Astrocyte (in vitro differentiated cells and primary cell): ENCODE measurements around the gene USP11. TPM values are rescaled to one million over a fixed set of nuclear protein-coding genes. Genes with fewer than 3 reads are reported as not detected.

ENCODE experiments used
- DNase-seq: peaks from one replicate; pipeline ENCODE4 v3.0.0-alpha.2; 2010; ENCODE audit warnings: low read depth
- FAIRE-seq: peaks from 2 replicates; lab custom pipeline; 2011; peaks lifted over from hg19 to GRCh38; lab: Jason Lieb, UNC
- H2AFZ ChIP-seq: 2 replicates; pipeline ENCODE4 v1.6.0; 2012; ENCODE audit warnings: low read depth, low read length, inconsistent platforms
- H3K27ac ChIP-seq: 2 replicates; pipeline ENCODE4 v1.5.1; 2011; ENCODE audit warnings: low read depth, low read length, inconsistent platforms
- H3K27me3 ChIP-seq: 2 replicates; pipeline ENCODE4 v1.6.0; 2011; ENCODE audit warnings: low read length, inconsistent platforms; ENCODE audit not compliant: insufficient read depth
- H3K36me3 ChIP-seq: 2 replicates; pipeline ENCODE4 v1.5.1; 2011; ENCODE audit warnings: low read length, inconsistent platforms; ENCODE audit not compliant: insufficient read depth
- H3K4me1 ChIP-seq: 2 replicates; pipeline ENCODE4 v1.5.1; 2011; ENCODE audit warnings: low read length, inconsistent platforms; ENCODE audit not compliant: insufficient read depth
- H3K4me2 ChIP-seq: 2 replicates; pipeline ENCODE4 v1.6.0; 2012; ENCODE audit warnings: low read length, inconsistent platforms
- H3K4me3 ChIP-seq: 2 replicates; pipeline ENCODE4 v1.5.1; 2011; ENCODE audit warnings: low read depth, mild to moderate bottlenecking, low read length, inconsistent platforms; ENCODE audit not compliant: insufficient read depth
- H3K79me2 ChIP-seq: 2 replicates; pipeline ENCODE4 v1.6.0; 2012; ENCODE audit warnings: mild to moderate bottlenecking, low read length, inconsistent platforms; ENCODE audit not compliant: insufficient read depth
- H3K9ac ChIP-seq: 2 replicates; pipeline ENCODE4 v1.6.0; 2012; ENCODE audit warnings: mild to moderate bottlenecking, low read length, inconsistent platforms
- H3K9me3 ChIP-seq: 2 replicates; pipeline ENCODE4 v1.5.1; 2012; ENCODE audit warnings: low read depth, mild to moderate bottlenecking, low read length, inconsistent platforms; ENCODE audit not compliant: insufficient read depth
- H4K20me1 ChIP-seq: 2 replicates; pipeline ENCODE4 v1.6.0; 2012; ENCODE audit warnings: low read length, inconsistent platforms; ENCODE audit not compliant: insufficient read depth
- H3K27ac Mint-ChIP-seq: one replicate; pipeline ENCODE4 v1.8.0; 2021; ENCODE audit warnings: mild to moderate bottlenecking, mixed read lengths; ENCODE audit not compliant: unreplicated experiment
- H3K27me3 Mint-ChIP-seq: one replicate; pipeline ENCODE4 v1.8.0; 2021; ENCODE audit warnings: low read depth, mixed read lengths; ENCODE audit not compliant: unreplicated experiment
- H3K36me3 Mint-ChIP-seq: one replicate; pipeline ENCODE4 v1.8.0; 2021; ENCODE audit warnings: low read depth, mixed read lengths; ENCODE audit not compliant: unreplicated experiment
- H3K4me1 Mint-ChIP-seq: one replicate; pipeline ENCODE4 v1.8.0; 2021; ENCODE audit warnings: low read depth, mixed read lengths; ENCODE audit not compliant: unreplicated experiment
- H3K4me3 Mint-ChIP-seq: one replicate; pipeline ENCODE4 v1.8.0; 2021; ENCODE audit warnings: mild to moderate bottlenecking, moderate library complexity, mixed read lengths; ENCODE audit not compliant: unreplicated experiment
- H3K9me3 Mint-ChIP-seq: one replicate; pipeline ENCODE4 v1.8.0; 2021; ENCODE audit warnings: mild to moderate bottlenecking, mixed read lengths; ENCODE audit not compliant: unreplicated experiment
- EZH2 ChIP-seq: IDR thresholded peaks from 2 replicates; pipeline ENCODE4 v1.6.1; 2012; ENCODE audit warnings: mild to moderate bottlenecking, low read length, inconsistent platforms; ENCODE audit not compliant: insufficient read depth
- total RNA-seq: library from RNA; stranded (reverse); gene quantifications from 2 replicates; pipeline ENCODE4 v1.2.1, GENCODE V29; 2021
- TF ChIP-seq, protein P1 (sequence below): IDR thresholded peaks from 2 replicates; pipeline ENCODE4 v1.5.1; 2011; ENCODE audit warnings: low read depth, mild to moderate bottlenecking, inconsistent platforms, low read length, moderate library complexity; ENCODE audit not compliant: insufficient read depth

Gene USP11
- total RNA-seq, 1 donor from 2014 or later, result 75.7 TPM

DNA sequence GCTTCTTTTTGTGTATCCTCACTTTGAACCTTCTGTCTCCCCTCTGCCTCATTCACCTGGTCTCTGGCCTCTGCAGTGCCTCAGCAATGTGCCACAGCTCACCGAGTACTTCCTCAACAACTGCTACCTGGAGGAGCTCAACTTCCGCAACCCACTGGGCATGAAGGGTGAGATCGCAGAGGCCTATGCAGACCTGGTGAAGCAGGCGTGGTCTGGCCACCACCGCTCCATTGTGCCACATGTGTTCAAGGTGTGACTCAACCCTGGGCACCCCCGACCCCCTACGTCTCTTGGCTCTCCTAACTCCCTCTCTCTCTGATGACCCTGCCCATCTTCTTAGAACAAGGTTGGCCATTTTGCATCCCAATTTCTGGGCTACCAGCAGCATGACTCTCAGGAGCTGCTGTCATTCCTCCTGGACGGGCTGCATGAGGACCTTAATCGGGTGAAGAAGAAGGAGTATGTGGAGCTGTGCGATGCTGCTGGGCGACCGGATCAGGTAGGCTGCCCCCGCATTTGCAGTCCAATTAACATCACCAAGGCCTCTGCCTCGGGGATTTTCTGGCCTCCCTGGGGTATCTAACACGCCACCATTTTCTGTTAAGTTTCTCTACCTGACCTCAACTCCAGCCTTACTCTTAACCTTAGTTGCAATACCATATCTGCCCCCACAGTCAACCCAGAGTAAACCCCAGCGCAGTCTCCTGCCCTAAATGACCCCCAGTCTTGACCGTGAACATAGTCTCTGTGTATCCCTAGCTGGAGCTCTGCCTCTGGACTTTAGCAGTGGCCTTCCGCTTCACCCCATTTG, 8.6 kb downstream of the USP11 start:
- TF ChIP-seq, protein P1, sequence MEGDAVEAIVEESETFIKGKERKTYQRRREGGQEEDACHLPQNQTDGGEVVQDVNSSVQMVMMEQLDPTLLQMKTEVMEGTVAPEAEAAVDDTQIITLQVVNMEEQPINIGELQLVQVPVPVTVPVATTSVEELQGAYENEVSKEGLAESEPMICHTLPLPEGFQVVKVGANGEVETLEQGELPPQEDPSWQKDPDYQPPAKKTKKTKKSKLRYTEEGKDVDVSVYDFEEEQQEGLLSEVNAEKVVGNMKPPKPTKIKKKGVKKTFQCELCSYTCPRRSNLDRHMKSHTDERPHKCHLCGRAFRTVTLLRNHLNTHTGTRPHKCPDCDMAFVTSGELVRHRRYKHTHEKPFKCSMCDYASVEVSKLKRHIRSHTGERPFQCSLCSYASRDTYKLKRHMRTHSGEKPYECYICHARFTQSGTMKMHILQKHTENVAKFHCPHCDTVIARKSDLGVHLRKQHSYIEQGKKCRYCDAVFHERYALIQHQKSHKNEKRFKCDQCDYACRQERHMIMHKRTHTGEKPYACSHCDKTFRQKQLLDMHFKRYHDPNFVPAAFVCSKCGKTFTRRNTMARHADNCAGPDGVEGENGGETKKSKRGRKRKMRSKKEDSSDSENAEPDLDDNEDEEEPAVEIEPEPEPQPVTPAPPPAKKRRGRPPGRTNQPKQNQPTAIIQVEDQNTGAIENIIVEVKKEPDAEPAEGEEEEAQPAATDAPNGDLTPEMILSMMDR, result no peak
- no peak for TF ChIP-seq EZH2
- Mint-ChIP-seq H3K27ac (no peak overlapping the region), H3K4me1 (peaks cover 2% of the 10 kb centered on the region), H3K27me3 (no peaks in the 10 kb centered on the region), H3K9me3 (no peaks in the 10 kb centered on the region), H3K4me3 (no peak overlapping the region), H3K36me3 (peaks cover 18% of the 10 kb centered on the region)
- H3K27me3 ChIP-seq, result no peaks in the 10 kb centered on the region
- peaks cover 35% of the 10 kb centered on the region for H3K79me2 ChIP-seq
- H3K36me3 ChIP-seq, result peaks cover 12% of the 10 kb centered on the region
- DNase-seq (no peak), FAIRE-seq (peak; percentile 86)
- H3K4me2 ChIP-seq, result no peak overlapping the region
- H3K9ac ChIP-seq, result no peak overlapping the region
- H4K20me1 ChIP-seq, result peaks cover 18% of the 10 kb centered on the region
- no peaks in the 10 kb centered on the region for H3K4me1 ChIP-seq
- no peaks in the 10 kb centered on the region for H3K9me3 ChIP-seq
- H3K27ac ChIP-seq, result no peak overlapping the region
- no peak overlapping the region for H3K4me3 ChIP-seq
- H2AFZ ChIP-seq, result no peak overlapping the region

DNA sequence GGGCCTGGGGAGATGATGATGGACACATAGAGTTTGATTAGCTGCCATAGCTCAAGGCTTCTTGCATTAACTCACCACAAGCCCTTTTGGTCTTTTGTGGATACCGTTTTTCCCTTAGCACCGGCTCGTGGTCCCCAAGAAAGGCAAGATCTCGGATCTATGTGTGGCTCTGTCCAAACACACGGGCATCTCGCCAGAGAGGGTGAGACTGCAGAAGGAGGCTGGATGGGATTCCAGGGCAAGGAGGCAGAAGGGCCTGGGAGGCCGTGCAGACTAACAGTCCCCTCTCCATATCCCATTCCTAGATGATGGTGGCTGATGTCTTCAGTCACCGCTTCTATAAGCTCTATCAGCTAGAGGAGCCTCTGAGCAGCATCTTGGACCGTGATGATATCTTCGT, 9.5 kb downstream of the USP11 start:
- Histone ChIP-seq H3K27ac (no peak overlapping the region), H4K20me1 (peaks cover 11% of the 10 kb centered on the region), H3K79me2 (peaks cover 26% of the 10 kb centered on the region), H3K36me3 (peaks cover 12% of the 10 kb centered on the region), H3K4me3 (no peak overlapping the region), H3K4me2 (no peak overlapping the region), H2AFZ (no peak overlapping the region), H3K9ac (no peak overlapping the region), H3K27me3 (no peaks in the 10 kb centered on the region), H3K9me3 (no peaks in the 10 kb centered on the region), H3K4me1 (peaks cover under 1% of the 10 kb centered on the region)
- DNase-seq (no peak), FAIRE-seq (no peak)
- H3K4me1 Mint-ChIP-seq, result peaks cover 2% of the 10 kb centered on the region
- no peaks in the 10 kb centered on the region for H3K9me3 Mint-ChIP-seq
- peaks cover 18% of the 10 kb centered on the region for H3K36me3 Mint-ChIP-seq
- no peak overlapping the region for H3K4me3 Mint-ChIP-seq
- no peaks in the 10 kb centered on the region for H3K27me3 Mint-ChIP-seq
- TF ChIP-seq, protein P1, result no peak
- no peak for TF ChIP-seq EZH2
- H3K27ac Mint-ChIP-seq, result no peak overlapping the region

DNA sequence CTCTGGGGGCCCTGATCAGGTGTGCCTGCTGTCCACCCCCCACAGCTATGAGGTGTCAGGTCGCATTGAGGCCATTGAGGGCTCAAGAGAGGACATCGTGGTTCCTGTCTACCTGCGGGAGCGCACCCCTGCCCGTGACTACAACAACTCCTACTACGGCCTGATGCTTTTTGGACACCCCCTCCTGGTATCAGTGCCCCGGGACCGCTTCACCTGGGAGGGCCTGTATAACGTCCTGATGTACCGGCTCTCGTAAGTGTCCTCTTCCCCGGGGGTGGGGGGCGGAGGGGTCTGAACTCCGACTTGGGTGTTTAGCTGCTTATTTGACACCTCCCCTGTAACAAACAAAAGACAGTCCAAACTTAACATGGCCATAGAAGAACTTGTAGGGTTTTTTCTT, 10.5 kb downstream of the USP11 start:
- H3K4me2 ChIP-seq, result no peak overlapping the region
- no peak for FAIRE-seq
- no peak overlapping the region for H2AFZ ChIP-seq
- Mint-ChIP-seq H3K27me3 (no peaks in the 10 kb centered on the region), H3K27ac (no peak overlapping the region), H3K4me3 (no peak overlapping the region), H3K36me3 (peaks cover 18% of the 10 kb centered on the region), H3K9me3 (no peaks in the 10 kb centered on the region), H3K4me1 (peaks cover 2% of the 10 kb centered on the region)
- H3K27ac ChIP-seq, result no peak overlapping the region
- H3K36me3 ChIP-seq, result peaks cover 12% of the 10 kb centered on the region
- TF ChIP-seq, protein P1, result no peak
- TF ChIP-seq EZH2, result no peak
- no peak overlapping the region for H3K4me3 ChIP-seq
- H3K79me2 ChIP-seq, result peaks cover 17% of the 10 kb centered on the region
- H3K4me1 ChIP-seq, result peaks cover 4% of the 10 kb centered on the region
- H3K27me3 ChIP-seq, result no peaks in the 10 kb centered on the region
- peaks cover 11% of the 10 kb centered on the region for H4K20me1 ChIP-seq
- no peak for DNase-seq
- no peaks in the 10 kb centered on the region for H3K9me3 ChIP-seq
- no peak overlapping the region for H3K9ac ChIP-seq
